ENCODE results near the gene QRFP. TPM values are rescaled to one million over a fixed set of nuclear protein-coding genes. Genes with fewer than 3 reads are reported as not detected.
A peak's percentile ranks its signal among the peaks of the same experiment; 100 is the strongest.

The QRFP gene
- total RNA-seq, 2 donors from 2014 or later: not detected

DNA sequence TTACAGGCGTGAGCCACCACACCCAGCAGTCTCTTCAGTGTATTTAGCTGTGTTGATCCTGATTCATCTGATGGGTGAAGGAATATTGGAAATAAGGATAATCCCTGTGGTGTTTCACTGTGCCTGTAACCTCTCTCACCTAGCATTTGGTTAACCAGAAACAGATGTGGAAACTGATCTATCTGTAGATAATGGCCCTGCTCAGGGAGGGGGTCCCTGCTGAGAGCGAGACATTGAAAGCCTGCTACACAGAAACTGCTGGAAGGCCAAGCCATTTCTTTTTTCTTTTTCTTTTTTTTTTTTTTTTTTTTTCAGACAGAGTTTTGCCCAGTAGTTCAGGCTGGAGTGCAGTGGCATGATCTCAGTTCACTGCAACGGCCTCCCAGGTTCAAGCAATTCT, 28.4 kb downstream of the QRFP start:
- Mint-ChIP-seq H3K9me3 (no peaks in the 10 kb centered on the region), H3K36me3 (ENCODE audit: insufficient read depth in 2 of 2) (peaks cover 0 to 2% of the 10 kb centered on the region in 2 donors), H3K27me3 (ENCODE audit: low read depth) (no peaks in the 10 kb centered on the region)

GRCh38 chr9:130867556-130867955, 29.1 kb downstream of the QRFP start:
- H3K4me1 Mint-ChIP-seq (ENCODE audit: low read depth): no peaks in the 10 kb centered on the region
- no peaks in the 10 kb centered on the region for H3K9me3 Mint-ChIP-seq
- H3K4me3 Mint-ChIP-seq: no peak overlapping the region
- peaks cover 0 to 2% of the 10 kb centered on the region in 2 donors for H3K36me3 Mint-ChIP-seq (ENCODE audit: insufficient read depth in 2 of 2)
- no peaks in the 10 kb centered on the region for H3K27me3 Mint-ChIP-seq (ENCODE audit: low read depth)
- no peak overlapping the region for H3K27ac Mint-ChIP-seq
- DNase-seq (no peak), ATAC-seq (replicated peaks in 1 of 2) (no peak)

More for the DNA sequence above, 28.4 kb downstream of the QRFP start:
- Mint-ChIP-seq H3K27ac (no peak overlapping the region), H3K4me3 (no peak overlapping the region), H3K4me1 (ENCODE audit: low read depth) (no peaks in the 10 kb centered on the region)
- ATAC-seq (replicated peaks in 1 of 2) (no peak), DNase-seq (no peak)

DNA sequence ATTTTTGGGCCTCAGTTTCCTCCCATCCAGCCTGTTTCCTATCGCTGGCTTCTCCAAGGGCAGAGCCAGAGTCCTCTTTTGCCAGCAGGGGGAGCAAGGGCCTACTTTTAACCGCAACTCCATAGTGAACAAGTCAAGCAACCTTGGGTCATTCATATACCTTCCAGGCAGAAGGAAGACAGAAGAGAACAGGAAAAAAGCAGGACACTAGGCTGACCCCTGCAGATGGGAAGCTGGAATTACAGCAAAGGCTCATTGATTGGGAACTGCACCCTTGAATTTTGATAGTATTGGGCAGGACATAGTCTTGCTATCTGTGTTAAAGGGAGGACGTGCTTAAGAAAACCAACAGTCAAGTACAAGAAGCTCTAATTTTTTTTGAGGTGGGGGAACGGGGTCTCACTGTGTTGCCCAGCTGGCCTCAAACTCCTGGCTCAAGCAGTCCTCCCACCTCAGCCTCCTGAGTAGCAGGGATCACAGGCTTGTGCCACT, 30.1 kb downstream of the QRFP start:
- peak; percentile 44 to 56 for DNase-seq
- peak; percentile 49 to 53 for ATAC-seq (replicated peaks in 1 of 2)
- H3K36me3 Mint-ChIP-seq (ENCODE audit: insufficient read depth in 2 of 2): peaks cover 0 to 2% of the 10 kb centered on the region in 2 donors
- H3K4me3 Mint-ChIP-seq: no peak overlapping the region
- H3K9me3 Mint-ChIP-seq: no peaks in the 10 kb centered on the region
- no peak overlapping the region for H3K27ac Mint-ChIP-seq
- H3K27me3 Mint-ChIP-seq (ENCODE audit: low read depth): no peaks in the 10 kb centered on the region
- H3K4me1 Mint-ChIP-seq (ENCODE audit: low read depth): no peaks in the 10 kb centered on the region

- no peaks in the 10 kb centered on the region for H3K27me3 Mint-ChIP-seq (ENCODE audit: low read depth)
- H3K4me1 Mint-ChIP-seq (ENCODE audit: low read depth): no peaks in the 10 kb centered on the region
- H3K9me3 Mint-ChIP-seq: no peaks in the 10 kb centered on the region
- no peak for DNase-seq
- ATAC-seq (replicated peaks in 1 of 2): no peak
- H3K4me3 Mint-ChIP-seq: no peak overlapping the region
- no peak overlapping the region for H3K27ac Mint-ChIP-seq
- peaks cover 0 to 2% of the 10 kb centered on the region in 2 donors for H3K36me3 Mint-ChIP-seq (ENCODE audit: insufficient read depth in 2 of 2)
These were observed 30.7 kb downstream of the QRFP start for GRCh38 chr9:130865921-130866320.

DNA sequence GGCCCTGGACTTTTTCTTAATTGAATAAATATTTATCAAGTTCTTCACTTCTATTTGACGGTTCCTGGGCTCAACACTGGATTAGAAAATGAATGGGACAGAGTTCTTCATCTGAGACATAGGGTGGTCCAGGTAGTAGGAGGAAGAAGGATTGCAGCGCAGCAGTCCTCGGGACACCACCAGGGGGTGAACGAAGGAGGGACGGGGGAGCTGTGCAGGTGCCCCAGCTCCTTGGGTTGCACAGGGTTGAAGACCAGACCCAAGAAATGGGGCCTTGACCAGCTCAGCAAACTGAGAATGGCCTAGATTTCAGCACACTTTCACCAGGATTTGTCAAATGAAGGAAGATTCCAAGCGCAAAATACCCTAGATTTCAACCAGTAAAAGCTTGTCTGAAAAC, 32.1 kb downstream of the QRFP start:
- H3K27ac Mint-ChIP-seq: no peak overlapping the region
- DNase-seq (no peak), ATAC-seq (replicated peaks in 1 of 2) (no peak)
- no peak overlapping the region for H3K4me3 Mint-ChIP-seq
- peaks cover 0 to 2% of the 10 kb centered on the region in 2 donors for H3K36me3 Mint-ChIP-seq (ENCODE audit: insufficient read depth in 2 of 2)
- no peaks in the 10 kb centered on the region for H3K9me3 Mint-ChIP-seq
- no peaks in the 10 kb centered on the region for H3K4me1 Mint-ChIP-seq (ENCODE audit: low read depth)
- no peaks in the 10 kb centered on the region for H3K27me3 Mint-ChIP-seq (ENCODE audit: low read depth)

- DNase-seq: no peak
- H3K27ac Mint-ChIP-seq: no peak overlapping the region
- H3K4me3 Mint-ChIP-seq: no peak overlapping the region
- H3K9me3 Mint-ChIP-seq: no peaks in the 10 kb centered on the region
- peaks cover 0 to 2% of the 10 kb centered on the region in 2 donors for H3K36me3 Mint-ChIP-seq (ENCODE audit: insufficient read depth in 2 of 2)
- no peak for ATAC-seq (replicated peaks in 1 of 2)
- no peaks in the 10 kb centered on the region for H3K4me1 Mint-ChIP-seq (ENCODE audit: low read depth)
- H3K27me3 Mint-ChIP-seq (ENCODE audit: low read depth): no peaks in the 10 kb centered on the region
These were observed 33.9 kb downstream of the QRFP start for GRCh38 chr9:130862747-130863146.

DNA sequence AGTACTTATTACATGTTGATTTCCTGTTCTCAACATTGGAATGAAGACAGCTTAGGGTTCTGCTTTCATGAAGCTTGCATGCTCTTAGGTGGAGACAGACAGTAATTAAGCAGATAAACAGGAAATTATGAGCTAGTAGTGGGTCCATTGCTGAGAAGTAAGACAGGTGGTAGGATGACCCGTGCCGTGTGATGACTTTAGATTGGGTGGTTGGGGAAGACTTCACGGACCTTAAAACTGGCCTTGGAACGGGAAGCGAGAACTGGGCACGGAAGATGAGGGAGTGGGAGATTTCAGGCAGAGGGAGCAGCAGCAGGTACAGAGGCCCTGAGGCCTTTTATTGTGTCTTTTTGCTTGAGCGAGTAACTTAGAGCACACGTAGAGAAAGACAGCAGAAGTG, 34.4 kb downstream of the QRFP start:
- H3K4me3 Mint-ChIP-seq: no peak overlapping the region
- H3K4me1 Mint-ChIP-seq (ENCODE audit: low read depth): no peaks in the 10 kb centered on the region
- H3K9me3 Mint-ChIP-seq: no peaks in the 10 kb centered on the region
- DNase-seq (no peak), ATAC-seq (replicated peaks in 1 of 2) (no peak)
- H3K36me3 Mint-ChIP-seq (ENCODE audit: insufficient read depth in 2 of 2): peaks cover 0 to 2% of the 10 kb centered on the region in 2 donors
- no peaks in the 10 kb centered on the region for H3K27me3 Mint-ChIP-seq (ENCODE audit: low read depth)
- no peak overlapping the region for H3K27ac Mint-ChIP-seq

GRCh38 chr9:130861372-130862180, 35.0 kb downstream of the QRFP start:
- H3K27ac Mint-ChIP-seq: no peak overlapping the region
- H3K36me3 Mint-ChIP-seq (ENCODE audit: insufficient read depth in 2 of 2): peaks cover 0 to 2% of the 10 kb centered on the region in 2 donors
- no peaks in the 10 kb centered on the region for H3K27me3 Mint-ChIP-seq (ENCODE audit: low read depth)
- no peak for ATAC-seq (replicated peaks in 1 of 2)
- H3K4me1 Mint-ChIP-seq (ENCODE audit: low read depth): no peaks in the 10 kb centered on the region
- no peak for DNase-seq
- H3K4me3 Mint-ChIP-seq: no peak overlapping the region
- H3K9me3 Mint-ChIP-seq: no peaks in the 10 kb centered on the region

GRCh38 chr9:130860458-130861316, 35.9 kb downstream of the QRFP start:
- Mint-ChIP-seq H3K4me3 (no peak overlapping the region), H3K4me1 (ENCODE audit: low read depth) (no peaks in the 10 kb centered on the region), H3K27ac (no peak overlapping the region), H3K36me3 (ENCODE audit: insufficient read depth in 2 of 2) (no peaks in the 10 kb centered on the region), H3K27me3 (ENCODE audit: low read depth) (no peaks in the 10 kb centered on the region), H3K9me3 (no peaks in the 10 kb centered on the region)
- ATAC-seq (replicated peaks in 1 of 2) (no peak), DNase-seq (no peak)

- ATAC-seq (replicated peaks in 1 of 2) (no peak), DNase-seq (no peak)
- H3K27me3 Mint-ChIP-seq (ENCODE audit: low read depth): no peaks in the 10 kb centered on the region
- H3K9me3 Mint-ChIP-seq: no peaks in the 10 kb centered on the region
- no peak overlapping the region for H3K4me3 Mint-ChIP-seq
- H3K36me3 Mint-ChIP-seq (ENCODE audit: insufficient read depth in 2 of 2): peaks cover 0 to 1% of the 10 kb centered on the region in 2 donors
- no peak overlapping the region for H3K27ac Mint-ChIP-seq
- no peaks in the 10 kb centered on the region for H3K4me1 Mint-ChIP-seq (ENCODE audit: low read depth)
These were observed 37.6 kb downstream of the QRFP start for GRCh38 chr9:130858739-130859705.

DNA sequence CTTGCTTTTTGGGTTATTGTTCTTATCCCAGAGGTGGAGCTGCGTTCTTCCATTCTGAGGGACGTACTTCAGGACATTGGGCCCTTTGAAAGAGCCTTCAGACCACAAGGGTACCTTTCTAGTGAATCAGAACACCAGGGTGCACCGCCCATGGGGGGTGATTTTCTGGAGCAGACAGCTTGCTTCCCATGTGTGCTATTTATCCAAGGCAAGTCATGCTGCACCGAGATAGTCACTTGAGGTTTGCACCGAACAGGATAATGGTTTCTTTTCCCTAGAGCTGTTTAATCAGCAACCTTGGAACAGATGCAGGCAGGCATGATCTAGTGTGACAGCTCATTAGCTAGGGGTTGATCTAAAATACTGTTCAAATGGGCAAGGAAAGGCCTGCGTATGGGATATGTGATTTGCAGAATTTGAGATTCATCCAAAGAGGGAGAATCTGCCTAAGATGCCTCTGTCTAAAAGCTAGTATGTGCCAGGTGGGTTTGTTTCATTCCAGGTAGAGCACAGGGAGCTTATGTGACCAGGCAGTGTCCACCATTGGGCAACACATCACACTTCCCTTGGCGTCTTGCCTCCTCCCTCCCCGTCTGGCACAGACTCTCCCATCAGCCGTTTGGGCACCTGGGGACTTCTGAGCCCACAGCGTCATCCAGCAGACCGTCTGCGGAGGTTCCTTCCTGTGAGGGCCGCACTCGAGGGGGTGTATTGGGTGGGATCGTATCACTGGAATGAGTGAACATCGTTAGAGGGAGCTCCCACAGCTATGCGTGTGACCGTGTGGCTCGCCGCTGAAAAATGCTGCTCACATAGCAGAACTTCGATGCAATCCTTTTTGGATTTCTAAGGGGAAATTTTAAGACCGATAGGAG, 38.5 kb downstream of the QRFP start:
- Mint-ChIP-seq H3K36me3 (ENCODE audit: insufficient read depth in 2 of 2) (peaks cover 0 to 1% of the 10 kb centered on the region in 2 donors), H3K9me3 (no peaks in the 10 kb centered on the region), H3K27ac (no peak overlapping the region), H3K4me3 (no peak overlapping the region), H3K27me3 (ENCODE audit: low read depth) (no peaks in the 10 kb centered on the region), H3K4me1 (ENCODE audit: low read depth) (no peaks in the 10 kb centered on the region)
- ATAC-seq (replicated peaks in 1 of 2): no peak
- no peak for DNase-seq

- H3K27me3 Mint-ChIP-seq (ENCODE audit: low read depth): no peaks in the 10 kb centered on the region
- H3K27ac Mint-ChIP-seq: no peak overlapping the region
- ATAC-seq (replicated peaks in 1 of 2): no peak
- H3K4me1 Mint-ChIP-seq (ENCODE audit: low read depth): no peaks in the 10 kb centered on the region
- no peak overlapping the region for H3K4me3 Mint-ChIP-seq
- no peaks in the 10 kb centered on the region for H3K9me3 Mint-ChIP-seq
- no peak for DNase-seq
- peaks cover 0 to 1% of the 10 kb centered on the region in 2 donors for H3K36me3 Mint-ChIP-seq (ENCODE audit: insufficient read depth in 2 of 2)
These were observed 40.1 kb downstream of the QRFP start for GRCh38 chr9:130856474-130856873.

Measured in activated T-cell treated with anti-CD3 and anti-CD28 coated beads, Interleukin-2, amount 50 U/mL, for 72 hours (primary cell).